Measurements from ENCODE around the gene ARIH2. TPM values are rescaled to one million over a fixed set of nuclear protein-coding genes. Genes with fewer than 3 reads are reported as not detected.

ARIH2 gene
- total and polyA plus RNA-seq, 9 of the 15 experiments (the other 6 are each of a cell fraction or from before 2014, with no cell fraction given), result 27.0 to 120 (median 108) TPM

DNA sequence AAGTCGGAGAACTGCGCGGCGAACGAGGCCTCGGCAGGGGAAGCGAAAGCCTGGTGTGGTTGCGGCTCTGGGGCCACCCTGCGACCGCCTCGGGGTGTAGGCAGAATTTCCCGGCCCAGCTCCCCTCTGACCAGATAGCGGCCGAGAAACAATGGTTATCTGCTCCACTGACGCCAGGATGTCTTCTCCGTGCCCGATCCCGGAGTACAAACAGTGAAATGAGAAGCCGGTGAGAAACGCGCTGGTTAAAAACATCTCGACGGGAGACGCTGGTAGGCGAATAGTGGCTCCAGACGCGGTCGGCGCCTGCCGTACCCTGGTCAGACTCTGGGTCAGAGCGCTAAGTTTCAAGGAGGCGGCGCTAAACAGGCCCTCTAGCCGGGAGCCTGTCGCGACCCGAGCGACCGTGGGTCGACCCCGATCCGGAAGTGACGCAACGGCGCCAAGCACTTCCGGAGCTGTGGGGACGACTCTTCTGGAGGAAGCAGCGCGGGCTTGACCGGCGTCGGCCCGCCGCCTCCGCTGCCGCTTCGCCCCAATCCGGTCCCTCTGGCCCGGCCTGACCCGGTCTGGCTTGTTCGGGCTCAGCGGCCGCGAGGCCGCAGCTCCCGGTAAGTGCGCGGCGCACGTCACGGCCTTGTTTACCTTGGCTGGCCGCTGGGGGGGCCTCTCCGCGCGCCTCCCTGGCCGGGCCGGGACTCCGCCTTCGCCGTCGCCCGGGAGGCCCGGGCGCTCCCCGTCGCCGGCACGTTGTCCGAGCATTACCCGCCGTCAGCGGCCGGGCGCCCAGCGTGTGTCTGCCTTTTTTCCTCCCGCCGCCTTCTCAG is at the start of gene ARIH2 (continued):
- TF ChIP-seq, protein P1, sequence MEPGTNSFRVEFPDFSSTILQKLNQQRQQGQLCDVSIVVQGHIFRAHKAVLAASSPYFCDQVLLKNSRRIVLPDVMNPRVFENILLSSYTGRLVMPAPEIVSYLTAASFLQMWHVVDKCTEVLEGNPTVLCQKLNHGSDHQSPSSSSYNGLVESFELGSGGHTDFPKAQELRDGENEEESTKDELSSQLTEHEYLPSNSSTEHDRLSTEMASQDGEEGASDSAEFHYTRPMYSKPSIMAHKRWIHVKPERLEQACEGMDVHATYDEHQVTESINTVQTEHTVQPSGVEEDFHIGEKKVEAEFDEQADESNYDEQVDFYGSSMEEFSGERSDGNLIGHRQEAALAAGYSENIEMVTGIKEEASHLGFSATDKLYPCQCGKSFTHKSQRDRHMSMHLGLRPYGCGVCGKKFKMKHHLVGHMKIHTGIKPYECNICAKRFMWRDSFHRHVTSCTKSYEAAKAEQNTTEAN (CRISPR knock-in tag; IDR thresholded peaks at IDR 0.05), result no peak
- TF ChIP-seq ETV6 (IDR thresholded peaks at IDR 0.05; ENCODE audit: borderline replicate concordance in 1 of 2, low read depth in 2 of 2, low read length in 1 of 2) (no peak), ETV6 (CRISPR knock-in tag; IDR thresholded peaks at IDR 0.05; ENCODE audit: borderline replicate concordance) (no peak), ZNF384 (IDR thresholded peaks at IDR 0.05; ENCODE audit: low read depth, low read length) (no peak; the same call in 1 of the 2 replicates), HMG20A (CRISPR knock-in tag; conservative IDR thresholded peaks at IDR 0.05) (no peak), SMAD4 (CRISPR knock-in tag; conservative IDR thresholded peaks at IDR 0.05) (peak; percentile 57), IRF2 (CRISPR knock-in tag; IDR thresholded peaks at IDR 0.05) (no peak), ZFPM2 (CRISPR knock-in tag; IDR thresholded peaks at IDR 0.05) (no peak), ZNF444 (CRISPR knock-in tag; IDR thresholded peaks at IDR 0.05) (no peak), FUS (optimal IDR thresholded peaks at IDR 0.05; ENCODE audit: low read depth, low read length) (peak; percentile 40), ZFP36 (IDR thresholded peaks at IDR 0.05; ENCODE audit: low read depth, low read length, partially characterized antibody) (no peak), PHF8 (IDR thresholded peaks at IDR 0.05; ENCODE audit: borderline replicate concordance, low read length) (peak; percentile 86), BRF1 (IDR thresholded peaks at IDR 0.05; ENCODE audit: borderline replicate concordance, extremely low read depth, insufficient read length) (no peak), ZNF764 (CRISPR knock-in tag; IDR thresholded peaks at IDR 0.05; ENCODE audit: low read depth) (no peak), EWSR1 (IDR thresholded peaks at IDR 0.05; ENCODE audit: borderline replicate concordance, low read depth, partially characterized antibody) (no peak), BHLHE40 (IDR thresholded peaks at IDR 0.05; ENCODE audit: low read length) (no peak), SMARCA4 (IDR thresholded peaks at IDR 0.05) (no peak), SMAD3 (CRISPR knock-in tag; conservative IDR thresholded peaks at IDR 0.05) (no peak), ZNF589 (CRISPR knock-in tag; IDR thresholded peaks at IDR 0.05; ENCODE audit: low read depth) (no peak), SOX6 (IDR thresholded peaks at IDR 0.05) (no peak)
- TF ChIP-seq, protein P2, sequence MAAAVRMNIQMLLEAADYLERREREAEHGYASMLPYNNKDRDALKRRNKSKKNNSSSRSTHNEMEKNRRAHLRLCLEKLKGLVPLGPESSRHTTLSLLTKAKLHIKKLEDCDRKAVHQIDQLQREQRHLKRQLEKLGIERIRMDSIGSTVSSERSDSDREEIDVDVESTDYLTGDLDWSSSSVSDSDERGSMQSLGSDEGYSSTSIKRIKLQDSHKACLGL (CRISPR knock-in tag; IDR thresholded peaks at IDR 0.05; ENCODE audit: borderline replicate concordance, poor library complexity, severe bottlenecking), result no peak
- TF ChIP-seq, protein P3, sequence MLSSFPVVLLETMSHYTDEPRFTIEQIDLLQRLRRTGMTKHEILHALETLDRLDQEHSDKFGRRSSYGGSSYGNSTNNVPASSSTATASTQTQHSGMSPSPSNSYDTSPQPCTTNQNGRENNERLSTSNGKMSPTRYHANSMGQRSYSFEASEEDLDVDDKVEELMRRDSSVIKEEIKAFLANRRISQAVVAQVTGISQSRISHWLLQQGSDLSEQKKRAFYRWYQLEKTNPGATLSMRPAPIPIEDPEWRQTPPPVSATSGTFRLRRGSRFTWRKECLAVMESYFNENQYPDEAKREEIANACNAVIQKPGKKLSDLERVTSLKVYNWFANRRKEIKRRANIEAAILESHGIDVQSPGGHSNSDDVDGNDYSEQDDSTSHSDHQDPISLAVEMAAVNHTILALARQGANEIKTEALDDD (IDR thresholded peaks at IDR 0.05), result peak; percentile 11; the same call in 1 of the 2 replicates
- TF ChIP-seq, protein P4, sequence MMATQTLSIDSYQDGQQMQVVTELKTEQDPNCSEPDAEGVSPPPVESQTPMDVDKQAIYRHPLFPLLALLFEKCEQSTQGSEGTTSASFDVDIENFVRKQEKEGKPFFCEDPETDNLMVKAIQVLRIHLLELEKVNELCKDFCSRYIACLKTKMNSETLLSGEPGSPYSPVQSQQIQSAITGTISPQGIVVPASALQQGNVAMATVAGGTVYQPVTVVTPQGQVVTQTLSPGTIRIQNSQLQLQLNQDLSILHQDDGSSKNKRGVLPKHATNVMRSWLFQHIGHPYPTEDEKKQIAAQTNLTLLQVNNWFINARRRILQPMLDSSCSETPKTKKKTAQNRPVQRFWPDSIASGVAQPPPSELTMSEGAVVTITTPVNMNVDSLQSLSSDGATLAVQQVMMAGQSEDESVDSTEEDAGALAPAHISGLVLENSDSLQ (IDR thresholded peaks at IDR 0.05), result peak; percentile 26; the same call in 1 of the 2 replicates
- TF ChIP-seq, protein P5, sequence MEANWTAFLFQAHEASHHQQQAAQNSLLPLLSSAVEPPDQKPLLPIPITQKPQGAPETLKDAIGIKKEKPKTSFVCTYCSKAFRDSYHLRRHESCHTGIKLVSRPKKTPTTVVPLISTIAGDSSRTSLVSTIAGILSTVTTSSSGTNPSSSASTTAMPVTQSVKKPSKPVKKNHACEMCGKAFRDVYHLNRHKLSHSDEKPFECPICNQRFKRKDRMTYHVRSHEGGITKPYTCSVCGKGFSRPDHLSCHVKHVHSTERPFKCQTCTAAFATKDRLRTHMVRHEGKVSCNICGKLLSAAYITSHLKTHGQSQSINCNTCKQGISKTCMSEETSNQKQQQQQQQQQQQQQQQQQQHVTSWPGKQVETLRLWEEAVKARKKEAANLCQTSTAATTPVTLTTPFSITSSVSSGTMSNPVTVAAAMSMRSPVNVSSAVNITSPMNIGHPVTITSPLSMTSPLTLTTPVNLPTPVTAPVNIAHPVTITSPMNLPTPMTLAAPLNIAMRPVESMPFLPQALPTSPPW (CRISPR knock-in tag; IDR thresholded peaks at IDR 0.05), result peak; percentile 74
